NCI-H1092 treated with DMSO at 0.1 percent for 48 hours (cell line): ENCODE measurements around the gene SCAMP3.

Source experiments
- DNase-seq: peaks from one replicate; lab custom pipeline; 2025; lab: John Stamatoyannopoulos, UW

SCAMP3 gene

DNA sequence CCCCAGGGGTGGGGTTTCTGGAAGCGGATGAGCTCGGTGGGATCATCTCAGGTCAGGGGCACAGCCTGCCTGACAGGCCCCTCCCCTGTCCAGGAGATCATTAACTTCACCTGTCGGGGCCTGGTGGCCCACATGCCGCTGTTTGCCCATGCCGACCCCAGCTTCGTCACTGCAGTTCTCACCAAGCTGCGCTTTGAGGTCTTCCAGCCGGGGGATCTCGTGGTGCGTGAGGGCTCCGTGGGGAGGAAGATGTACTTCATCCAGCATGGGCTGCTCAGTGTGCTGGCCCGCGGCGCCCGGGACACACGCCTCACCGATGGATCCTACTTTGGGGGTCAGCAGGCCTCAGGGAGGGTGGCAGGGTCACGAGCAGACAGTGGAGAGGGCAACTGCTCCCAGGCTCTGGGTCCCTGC, 23.5 kb upstream of the SCAMP3 start:
- no peak for DNase-seq

DNA sequence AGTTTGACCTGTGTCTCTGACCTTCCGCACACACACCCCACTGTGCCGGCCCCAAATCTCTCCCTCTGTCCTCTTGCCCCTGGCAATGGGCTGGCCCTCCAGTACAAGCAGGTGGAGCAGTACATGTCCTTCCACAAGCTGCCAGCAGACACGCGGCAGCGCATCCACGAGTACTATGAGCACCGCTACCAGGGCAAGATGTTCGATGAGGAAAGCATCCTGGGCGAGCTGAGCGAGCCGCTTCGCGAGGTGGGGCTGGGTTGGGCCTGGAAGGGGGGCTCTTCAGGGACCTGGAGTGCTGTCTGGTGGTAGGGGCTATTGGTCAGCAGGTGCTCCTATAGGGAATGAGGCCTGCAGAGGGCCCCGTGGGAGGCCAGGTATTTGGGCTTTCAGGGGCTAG, 22.9 kb upstream of the SCAMP3 start:
- DNase-seq: no peak

DNA sequence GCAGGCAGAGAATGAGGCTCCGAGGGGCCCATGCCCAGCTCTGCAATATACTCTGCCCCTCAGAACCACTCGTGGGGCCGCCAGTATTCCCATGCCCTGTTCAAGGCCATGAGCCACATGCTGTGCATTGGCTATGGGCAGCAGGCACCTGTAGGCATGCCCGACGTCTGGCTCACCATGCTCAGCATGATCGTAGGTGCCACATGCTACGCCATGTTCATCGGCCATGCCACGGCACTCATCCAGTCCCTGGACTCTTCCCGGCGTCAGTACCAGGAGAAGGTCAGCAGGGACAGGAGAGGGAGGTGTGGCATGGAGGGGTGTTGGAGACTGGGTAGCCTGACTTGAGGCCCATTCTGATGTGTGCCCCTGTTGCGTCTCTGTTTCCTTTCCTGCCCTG, 22.3 kb upstream of the SCAMP3 start:
- DNase-seq: no peak

DNA sequence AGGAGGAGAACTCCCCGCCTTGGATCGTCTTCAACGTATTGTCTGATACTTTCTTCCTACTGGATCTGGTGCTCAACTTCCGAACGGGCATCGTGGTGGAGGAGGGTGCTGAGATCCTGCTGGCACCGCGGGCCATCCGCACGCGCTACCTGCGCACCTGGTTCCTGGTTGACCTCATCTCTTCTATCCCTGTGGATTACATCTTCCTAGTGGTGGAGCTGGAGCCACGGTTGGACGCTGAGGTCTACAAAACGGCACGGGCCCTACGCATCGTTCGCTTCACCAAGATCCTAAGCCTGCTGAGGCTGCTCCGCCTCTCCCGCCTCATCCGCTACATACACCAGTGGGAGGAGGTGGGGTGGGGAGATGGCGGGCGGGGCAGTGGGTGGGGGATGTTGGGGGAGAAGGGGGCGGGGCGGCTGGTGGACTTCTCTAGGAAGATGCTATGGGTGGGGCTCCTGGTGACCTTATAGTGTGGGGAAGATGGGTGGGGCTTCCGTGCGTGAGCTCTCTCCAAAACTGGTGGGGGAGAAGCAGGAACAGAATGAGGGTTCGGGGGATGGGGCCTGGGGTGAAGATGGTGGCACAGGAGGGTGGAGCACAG, 20.4 kb upstream of the SCAMP3 start:
- DNase-seq: no peak

DNA sequence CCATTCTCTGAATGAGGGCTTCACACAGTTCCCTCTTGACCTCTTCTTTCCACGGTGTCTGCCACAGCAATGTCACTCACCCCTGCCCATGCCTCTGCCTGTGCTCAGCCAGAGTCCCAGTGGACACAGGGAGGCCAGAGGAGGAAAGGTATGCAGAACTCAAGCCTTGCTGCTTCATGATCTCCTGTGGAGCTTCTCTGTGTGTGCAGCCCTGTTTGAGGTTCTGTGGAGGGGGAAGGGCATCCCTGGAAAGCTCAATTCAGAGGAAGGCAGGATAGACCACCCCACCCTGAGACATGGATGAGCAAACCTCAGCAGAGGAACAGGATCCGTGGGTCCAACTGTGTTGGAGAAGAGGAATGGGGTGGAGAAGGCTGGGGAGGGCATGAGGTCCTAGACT, 17.1 kb upstream of the SCAMP3 start:
- DNase-seq: no peak

DNA sequence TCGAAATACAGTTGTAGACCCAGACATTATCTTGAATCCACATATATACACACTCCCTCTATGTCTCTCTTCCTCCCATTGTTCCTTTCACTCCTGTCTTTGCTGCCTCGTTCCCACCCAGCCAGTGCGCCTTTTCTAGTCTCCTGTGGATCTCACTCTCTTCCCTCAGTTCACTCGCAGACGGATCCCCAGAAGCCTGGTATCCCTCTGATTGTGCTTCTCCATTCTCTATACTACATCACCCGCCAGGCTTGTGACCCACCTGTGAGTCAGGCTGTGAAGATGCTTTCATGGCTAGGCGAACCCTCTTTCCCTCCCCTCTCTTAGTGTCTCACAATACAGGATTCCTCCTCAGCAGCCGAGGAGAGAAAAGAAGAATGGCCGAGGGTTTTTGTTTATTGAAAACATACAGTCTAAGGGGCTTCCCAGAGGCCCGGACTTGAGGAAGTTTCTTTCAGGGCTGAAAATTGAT, 16.6 kb upstream of the SCAMP3 start:
- no peak for DNase-seq

DNA sequence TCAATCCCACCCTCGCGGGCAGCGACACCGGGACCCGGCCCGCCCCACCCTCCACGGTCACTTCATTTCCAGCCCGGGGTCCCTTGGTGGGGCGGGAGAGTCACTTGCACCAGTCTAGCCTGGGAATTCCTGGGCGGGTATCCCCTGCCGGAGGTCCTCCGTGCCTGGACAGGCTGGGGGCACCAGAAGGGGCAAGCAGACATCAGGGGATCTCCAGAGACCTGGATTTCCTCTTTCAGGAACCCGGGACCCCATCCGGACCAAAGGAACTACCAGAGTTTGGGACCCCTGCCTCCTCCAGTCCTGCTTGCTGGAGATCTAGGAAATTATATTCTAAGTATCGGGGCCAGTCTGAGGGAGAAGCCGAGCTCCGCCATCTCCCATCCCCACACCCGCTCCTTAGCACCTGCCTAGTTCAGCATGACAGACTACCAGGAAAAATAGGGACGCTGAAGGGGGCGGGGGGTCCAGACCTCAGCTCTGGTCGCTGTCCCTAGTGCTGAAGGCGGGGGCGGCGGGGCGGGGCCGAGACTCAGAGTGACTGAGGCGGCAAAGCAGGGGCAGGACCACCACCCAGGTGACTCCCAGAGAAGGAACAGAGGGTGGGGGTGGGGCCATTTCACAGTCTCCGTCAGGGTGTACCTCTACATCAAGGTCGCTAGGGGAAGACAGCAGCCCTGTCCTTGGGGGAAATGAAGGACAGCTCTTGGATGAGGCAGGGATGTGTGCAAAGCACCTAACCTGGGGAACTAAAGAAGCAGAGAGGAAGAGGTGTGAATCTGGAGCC, 15.9 kb upstream of the SCAMP3 start:
- DNase-seq: peak; percentile 74

DNA sequence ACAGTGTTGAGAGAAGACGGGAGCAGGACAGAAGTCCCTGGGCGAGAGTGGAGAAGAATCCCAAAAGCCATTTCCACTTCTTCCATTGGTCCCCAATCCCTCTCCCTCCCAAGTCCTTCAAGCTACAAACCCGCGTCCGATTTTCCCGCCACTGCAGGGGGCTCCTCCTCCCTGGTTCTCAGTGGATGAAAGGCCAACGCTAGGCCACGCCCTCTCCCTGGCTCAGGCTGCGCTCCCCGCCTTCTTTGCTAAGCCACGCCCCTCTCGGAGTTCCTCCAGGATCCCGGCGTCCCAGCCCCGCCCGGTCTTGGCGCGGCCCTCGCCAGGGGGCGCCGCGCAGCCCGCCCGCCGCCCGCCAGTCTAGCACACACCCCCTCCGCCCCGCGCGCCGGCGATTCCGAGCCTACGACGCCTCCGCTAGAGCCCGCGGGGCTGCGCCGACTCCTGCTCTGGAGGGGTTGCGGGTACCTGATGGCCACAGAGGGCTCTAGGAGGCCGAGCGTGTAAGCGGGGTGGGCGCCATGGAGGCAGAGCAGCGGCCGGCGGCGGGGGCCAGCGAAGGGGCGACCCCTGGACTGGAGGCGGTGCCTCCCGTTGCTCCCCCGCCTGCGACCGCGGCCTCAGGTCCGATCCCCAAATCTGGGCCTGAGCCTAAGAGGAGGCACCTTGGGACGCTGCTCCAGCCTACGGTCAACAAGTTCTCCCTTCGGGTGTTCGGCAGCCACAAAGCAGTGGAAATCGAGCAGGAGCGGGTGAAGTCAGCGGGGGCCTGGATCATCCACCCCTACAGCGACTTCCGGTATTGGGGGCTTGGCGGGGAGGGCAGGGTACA, 15.1 kb upstream of the SCAMP3 start, which contains the start of gene HCN3:
Gene HCN3 (plus strand): TSS at position 394 of the 832 bp plus-strand sequence. CDS start 128 bp downstream, at position 522.
- peak; percentile 99 for DNase-seq

DNA sequence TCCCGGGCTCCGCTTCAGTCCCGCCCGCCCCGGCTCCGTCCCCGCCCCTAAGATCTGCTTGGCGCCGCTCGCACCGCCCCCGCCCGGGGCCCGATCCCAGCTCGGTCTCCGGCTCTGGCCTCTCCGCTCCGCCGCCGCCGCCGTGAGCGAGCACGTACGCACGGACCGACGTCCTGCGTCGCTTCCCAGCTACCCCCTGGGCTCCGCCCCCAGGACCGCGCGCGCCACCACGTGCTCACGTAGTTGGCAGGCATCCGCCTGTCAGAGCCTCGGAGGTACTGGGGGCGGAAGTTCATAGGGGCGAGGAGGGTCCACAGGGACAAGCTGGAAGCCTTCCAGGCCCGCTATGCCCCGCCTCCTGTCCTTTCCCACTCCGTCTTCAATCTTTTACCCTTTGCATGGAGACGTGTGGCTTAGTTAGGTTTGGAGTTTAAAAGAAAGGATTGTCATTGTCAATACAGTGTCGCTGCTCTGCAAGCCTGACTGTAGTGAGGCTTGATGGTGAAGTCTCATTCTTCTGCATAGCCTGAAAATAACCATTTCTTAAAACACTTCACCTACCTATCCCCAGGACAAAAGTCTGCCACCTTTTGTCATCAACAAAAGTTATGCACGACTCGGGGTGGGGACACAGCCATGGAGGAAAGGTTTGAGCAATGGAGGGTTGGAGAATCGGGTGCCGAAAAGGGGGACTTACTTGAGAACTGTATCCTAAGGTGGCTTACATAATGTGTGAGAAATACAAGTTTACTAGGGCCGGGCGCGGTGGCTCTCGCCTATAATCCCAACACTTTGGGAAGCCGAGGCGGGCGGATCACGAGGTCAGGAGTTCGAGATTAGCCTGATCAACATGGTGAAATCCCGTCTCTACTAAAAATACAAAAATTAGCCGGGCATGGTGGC, 11.4 kb upstream of the SCAMP3 start, which contains the start of gene CLK2:
Gene CLK2 (minus strand): TSS at position 162 of the 903 bp plus-strand sequence. CDS start 2,527 bp downstream, outside the sequence.
- DNase-seq: peak; percentile 97

DNA sequence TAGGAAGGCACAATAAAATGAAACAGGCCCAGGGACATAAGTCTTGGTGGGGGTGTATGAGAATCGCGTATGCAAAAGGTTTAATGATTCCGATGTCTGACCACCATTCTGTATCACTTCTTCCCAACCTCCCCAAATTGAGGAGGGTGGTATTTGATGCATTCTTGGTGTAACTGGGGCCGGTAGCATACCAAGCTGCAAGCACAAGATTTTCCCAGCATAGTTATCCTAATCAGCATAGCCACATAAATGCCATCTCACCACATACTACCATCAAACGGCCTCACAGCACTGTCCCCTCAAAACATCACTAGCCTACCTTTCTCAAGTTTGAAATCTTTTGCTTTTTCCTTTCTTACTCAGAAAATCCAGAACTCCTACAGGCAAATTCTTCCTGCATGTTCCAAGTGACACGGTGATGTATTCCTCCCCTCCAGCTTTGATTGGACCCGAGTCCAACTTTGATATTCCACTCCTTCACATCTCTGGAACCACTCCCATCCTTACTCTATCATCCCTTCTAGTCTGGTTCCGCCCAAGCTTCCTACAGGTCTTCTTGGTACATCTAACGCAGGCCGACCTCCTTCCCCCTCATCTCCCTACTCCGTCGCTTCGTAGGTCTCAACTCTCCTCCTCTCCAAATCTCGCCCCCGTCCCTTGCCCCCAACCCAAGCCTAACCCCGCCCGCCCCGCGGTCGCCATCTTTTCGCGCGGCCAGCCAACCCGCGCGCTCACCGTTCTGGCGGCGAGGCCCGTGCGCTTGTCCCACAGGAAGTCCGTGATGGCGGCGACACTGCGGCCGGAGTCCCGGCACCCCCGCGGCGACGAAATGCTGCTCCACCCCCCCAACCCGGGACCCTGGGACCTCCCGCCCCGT, 10.5 kb upstream of the SCAMP3 start:
- DNase-seq: peak; percentile 87

DNA sequence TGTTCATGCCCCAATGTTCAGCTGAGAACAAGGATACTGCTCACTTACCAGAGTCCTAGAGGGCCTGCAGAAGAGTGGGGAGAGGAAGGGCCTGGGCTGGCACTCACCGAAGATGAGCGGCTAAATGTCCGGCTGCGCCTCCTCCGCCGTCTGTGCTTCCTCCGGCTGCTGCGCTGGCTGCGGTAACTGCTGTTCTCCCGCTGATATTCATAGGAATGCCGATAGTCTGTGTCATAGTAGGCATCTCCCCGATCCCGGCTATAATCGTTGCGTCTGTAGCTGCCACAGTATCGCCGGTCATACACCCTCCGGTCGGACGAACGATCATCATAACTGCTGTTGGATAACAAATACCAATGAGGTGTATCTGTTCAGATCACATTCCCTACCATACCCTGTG, 7.2 kb upstream of the SCAMP3 start:
- no peak for DNase-seq

DNA sequence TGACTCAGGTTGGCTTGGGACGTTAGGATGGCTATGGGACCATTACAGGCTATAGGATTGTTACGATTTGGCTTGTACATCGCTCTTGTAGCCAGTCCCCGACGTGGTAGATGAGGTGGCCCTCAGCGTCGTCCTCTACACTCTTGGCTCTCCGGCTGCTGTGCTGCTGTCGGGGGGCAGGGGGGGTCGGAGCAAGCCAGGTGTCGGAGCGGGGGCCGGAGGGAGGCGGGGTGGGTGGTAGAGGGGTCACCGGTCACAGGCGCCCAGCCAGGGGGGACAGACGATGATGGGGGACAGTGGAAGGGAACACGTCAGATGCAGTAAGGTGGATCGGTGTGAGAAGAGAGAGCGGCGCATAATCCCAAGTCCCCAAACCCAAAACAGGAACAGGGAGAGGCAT, 6.5 kb upstream of the SCAMP3 start:
- DNase-seq: no peak

DNA sequence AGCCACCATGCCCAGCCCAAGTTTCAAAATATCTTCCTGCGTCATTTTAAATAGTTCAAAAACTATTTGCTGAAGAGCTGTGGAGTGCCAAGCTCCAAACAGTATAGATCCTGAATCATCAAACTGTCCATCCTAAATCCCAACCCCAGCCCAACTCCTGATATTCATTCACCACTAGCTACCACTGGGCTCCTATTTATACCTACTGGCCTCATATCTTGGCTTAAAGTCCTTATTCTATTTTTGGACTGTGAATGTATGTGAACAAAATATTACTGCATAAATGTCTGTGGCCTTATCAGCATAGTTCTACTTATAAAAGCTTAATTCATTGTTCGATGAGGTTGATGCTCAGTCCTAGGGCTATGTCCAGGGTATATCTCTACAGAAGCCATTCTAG, 5.2 kb upstream of the SCAMP3 start:
- no peak for DNase-seq

DNA sequence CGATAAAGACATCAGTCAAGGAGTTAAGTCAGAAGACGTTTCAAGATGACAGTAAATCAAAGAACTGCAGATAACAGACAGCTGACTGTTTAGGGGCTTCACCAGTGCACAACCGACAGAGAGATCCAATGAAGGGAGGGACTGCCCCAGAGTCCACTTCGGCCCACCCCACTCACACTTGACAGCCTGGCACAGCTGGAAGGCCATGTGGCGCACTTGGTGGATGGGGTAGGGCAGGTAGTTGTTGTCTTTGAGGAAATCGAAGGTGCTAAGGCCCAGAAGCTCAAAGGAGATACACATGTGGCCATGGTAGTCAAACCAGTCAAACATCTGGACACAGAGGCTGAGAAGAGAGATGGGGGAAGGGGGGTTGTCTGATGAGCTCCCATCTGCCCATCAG, 4.4 kb upstream of the SCAMP3 start:
- no peak for DNase-seq

DNA sequence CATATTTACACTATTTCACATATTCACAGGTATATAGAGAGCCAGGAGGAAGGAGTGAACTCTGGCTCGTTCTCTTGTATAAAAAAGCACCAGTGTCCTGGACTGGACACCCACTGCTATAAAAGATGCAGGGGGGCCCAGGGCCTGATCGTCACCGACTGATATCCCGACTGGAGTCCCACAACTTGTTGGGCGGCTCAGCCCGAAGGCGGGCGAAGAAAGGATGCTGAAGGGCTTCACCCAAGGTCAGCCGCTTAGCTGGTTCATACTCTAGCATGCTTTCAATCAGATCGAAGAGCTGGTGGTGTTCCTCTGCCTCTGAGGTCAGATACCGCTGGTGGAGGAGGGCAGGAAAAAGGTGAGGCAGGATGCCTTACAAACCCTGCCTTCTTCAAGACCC, 907 bp upstream of the SCAMP3 start:
- DNase-seq: no peak

DNA sequence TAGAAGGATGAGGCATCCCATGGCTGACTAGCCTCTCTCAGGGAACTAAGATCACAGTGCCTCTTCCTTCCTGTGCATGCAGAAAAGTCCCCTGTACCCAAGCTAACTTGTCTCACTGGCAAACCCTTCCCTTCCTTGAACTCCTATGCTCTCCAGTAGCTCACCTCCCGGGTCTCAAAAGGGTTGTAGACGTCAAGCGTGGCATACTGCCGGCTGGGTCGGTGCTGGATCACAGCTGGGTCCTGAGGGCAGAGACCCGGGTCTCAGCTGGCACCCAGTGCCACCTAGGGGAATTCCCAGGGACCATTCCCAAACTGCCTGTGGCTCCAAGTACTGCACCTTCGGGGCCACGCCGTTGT, 688 bp downstream of the SCAMP3 start:
- DNase-seq: no peak

DNA sequence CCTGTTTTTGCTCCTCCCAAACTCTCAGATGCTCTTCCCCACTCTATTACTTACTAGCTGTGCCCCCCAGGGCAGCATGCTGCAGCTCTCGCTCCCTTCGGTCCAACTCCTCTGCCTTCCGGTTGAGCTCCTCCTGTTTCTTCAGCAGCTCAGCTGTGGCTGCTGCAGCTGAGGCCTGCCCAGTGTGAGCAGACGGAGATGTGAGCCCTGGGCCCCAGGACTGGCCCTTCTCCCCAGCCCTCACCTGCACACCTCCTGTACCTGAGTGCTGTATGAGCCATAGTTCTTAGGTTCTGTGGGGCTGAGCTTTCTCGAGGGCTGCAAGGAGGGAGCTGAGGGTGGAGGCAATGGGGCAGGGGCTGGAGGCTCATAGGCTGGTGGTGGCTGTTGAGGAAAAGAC, 1.9 kb downstream of the SCAMP3 start:
- DNase-seq: no peak

DNA sequence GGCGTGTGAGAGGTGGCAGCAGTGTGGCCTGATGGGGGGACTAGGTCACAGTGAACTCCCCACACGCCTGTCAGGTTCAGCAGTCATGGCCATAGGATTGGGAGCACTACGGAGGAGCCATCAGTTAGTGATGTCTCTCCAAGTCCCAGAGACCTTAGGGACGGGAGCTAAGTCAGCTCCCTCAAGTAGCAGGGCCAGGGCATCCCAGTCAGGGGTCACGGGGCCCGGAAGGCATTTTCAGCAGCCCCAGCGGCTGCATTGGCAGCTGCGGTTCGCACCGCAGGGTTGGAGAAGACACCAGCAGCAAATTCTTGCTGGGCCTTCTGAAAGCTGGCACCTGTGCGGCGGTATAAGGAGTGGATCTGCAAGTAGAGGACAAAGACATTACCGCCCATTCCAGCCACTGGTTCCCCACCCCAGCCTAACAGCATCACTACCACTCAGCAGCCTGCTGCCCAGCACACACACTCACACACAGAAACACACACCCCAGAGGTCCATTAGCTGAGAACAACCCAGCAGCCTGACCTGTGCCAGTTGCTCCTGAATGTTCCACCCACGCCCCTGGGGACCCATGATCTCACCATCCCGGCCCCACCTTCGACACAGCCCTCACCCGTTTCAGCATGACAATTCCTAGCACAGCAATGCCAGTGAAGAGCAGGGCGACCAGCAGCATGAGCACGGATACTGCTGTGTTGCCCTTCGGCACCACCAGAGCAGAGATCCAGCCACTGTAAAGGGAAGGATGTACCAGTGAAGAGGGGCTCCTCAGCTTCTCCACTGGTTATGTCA, 5.9 kb downstream of the SCAMP3 start:
- no peak for DNase-seq

DNA sequence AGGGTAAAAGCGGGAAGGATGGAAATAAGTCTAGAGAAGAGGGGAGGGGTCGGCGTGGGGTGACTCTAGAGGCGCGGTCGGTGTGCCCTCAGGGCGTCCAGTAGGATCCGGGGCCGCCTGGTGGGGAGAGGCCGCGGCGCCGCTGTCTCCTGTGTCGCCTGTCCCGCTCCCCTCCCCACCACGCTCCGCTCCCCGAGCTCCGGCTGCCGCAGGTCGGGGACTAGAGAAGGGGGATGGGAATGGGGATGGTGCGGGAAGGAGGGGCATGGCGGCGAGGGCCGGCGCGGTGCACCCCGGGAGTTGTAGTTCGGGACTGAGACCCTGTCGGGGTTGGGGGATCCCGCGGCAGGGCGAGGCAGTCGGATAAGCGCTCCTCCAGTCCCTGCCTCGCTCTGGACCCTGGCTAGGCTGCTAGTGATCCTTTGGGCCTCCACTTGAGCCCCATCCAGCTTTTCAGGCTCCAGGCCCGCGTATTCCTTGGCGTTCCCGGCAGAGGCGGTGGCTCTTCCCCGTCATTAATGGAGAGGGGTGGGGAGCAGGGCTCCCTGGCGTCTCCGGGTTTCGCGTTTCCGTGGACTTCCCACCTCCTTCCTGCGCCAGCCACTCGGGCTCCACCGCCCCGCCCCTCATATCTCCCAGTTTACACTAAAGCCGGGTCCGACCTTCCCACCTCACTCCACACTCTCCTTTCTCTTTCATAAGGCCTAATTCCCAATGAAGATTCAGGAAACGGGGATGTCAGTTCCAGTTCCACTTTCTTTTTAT, 6.7 kb downstream of the SCAMP3 start, which contains the start of gene ENTREP3:
Gene ENTREP3 (minus strand): TSS at position 241 of the 765 bp plus-strand sequence. CDS start 606 bp downstream, outside the sequence.
- peak; percentile 87 for DNase-seq
